Measurements from ENCODE around the gene SELENOT.

SELENOT gene

GRCh38 chr3:150673966-150674365 is 70.8 kb downstream of the SELENOT start:
- DNase-seq, result no peak

GRCh38 chr3:150675587-150675986 is 72.5 kb downstream of the SELENOT start:
- no peak for DNase-seq

All from SHP77 treated with DMSO at 0.1 percent for 48 hours (cell line).